Hippocampal formation (tissue), 2 donors: ENCODE data around the gene HDAC11.

Experiments used
- DNase-seq, 2 donors: peaks; one replicate each; lab custom pipeline; 2025; lab: John Stamatoyannopoulos, UW

The HDAC11 gene

DNA sequence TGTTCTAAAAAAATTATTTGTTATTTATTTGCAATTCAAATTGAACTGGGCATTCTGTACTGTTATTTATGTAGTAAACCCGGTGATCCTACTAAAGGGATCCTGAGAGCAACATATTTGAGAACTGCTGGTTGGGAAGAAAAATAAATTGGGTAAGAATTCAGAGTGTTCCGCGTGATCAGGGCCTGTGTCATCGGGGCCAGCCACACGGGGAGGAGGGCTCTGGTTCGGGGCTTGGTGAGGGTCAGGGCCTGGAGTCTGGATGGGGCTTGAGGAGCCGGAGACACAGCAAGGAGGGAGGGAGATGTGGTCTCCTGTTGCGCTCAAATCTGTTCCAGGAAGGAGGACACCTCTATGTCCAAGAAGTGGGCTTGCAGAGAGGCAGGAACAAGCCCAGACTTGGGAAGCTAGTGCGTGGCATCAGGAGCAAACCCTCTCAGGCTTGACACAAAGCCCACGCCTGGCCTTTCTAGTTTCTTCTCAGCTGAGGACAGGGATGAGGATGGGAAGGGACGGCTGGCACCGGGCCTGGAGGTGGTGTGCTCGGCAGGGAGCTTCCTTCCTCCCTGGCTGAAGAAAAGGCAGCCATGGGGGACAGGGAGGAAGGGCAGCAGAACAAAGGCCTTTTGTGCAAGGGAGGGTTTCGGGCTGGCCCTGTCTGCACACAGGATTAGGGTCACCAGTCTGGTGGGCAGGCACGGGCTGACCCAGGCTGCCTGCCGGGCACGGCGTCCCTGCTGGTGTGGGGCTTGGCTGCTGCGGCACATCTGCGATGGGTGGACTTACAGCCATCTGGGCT, 45.9 kb downstream of the HDAC11 start:
- no peak for DNase-seq

DNA sequence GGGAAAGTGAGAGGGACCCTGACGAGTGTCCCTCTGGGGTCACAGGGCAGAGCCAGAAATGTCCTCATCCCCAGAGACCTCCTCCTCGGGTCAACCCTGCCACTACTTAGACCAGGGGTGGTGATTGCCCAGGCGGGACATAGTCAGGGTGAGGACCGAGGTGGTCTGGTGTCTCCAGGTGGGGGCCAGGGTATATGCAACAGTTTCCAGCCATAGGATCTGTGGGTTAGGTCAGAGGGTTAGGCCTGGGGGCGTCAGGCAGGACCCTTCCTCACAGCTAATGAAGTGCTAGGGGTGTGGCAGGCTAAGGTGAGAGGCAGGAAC, 46.5 kb downstream of the HDAC11 start:
- DNase-seq, result no peak

DNA sequence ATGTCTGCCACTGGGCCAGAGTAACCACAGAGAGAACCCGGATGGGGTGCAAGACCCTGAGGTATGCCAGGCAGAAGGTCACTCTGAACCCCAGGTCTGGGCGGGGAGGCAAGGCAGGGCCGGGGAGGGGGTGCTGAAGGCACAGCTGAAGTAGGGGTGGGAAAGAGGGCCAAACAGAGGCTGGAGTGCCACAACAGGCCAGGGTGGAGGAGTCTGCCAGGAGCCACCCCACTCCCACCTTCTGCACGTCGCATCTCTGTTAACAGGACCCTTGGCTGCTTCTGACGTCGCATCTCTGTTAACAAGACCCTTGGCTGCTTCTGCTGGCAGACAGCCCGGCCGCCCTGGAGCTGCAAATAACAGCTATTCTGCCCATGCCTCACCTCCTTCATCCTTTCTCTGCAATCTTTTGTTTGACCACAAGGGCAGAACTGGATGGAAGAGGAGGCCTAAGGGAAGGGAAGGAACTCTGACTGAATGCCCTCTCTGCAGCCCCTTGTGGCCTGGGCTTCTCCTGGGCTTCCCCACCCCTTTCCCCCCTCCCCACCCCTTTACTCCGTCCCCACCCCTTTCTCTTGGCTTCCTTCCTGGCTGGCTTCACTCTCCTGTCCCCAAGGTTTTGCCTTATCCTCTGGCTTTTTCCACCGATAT, 48.2 kb downstream of the HDAC11 start:
- DNase-seq, result no peak

DNA sequence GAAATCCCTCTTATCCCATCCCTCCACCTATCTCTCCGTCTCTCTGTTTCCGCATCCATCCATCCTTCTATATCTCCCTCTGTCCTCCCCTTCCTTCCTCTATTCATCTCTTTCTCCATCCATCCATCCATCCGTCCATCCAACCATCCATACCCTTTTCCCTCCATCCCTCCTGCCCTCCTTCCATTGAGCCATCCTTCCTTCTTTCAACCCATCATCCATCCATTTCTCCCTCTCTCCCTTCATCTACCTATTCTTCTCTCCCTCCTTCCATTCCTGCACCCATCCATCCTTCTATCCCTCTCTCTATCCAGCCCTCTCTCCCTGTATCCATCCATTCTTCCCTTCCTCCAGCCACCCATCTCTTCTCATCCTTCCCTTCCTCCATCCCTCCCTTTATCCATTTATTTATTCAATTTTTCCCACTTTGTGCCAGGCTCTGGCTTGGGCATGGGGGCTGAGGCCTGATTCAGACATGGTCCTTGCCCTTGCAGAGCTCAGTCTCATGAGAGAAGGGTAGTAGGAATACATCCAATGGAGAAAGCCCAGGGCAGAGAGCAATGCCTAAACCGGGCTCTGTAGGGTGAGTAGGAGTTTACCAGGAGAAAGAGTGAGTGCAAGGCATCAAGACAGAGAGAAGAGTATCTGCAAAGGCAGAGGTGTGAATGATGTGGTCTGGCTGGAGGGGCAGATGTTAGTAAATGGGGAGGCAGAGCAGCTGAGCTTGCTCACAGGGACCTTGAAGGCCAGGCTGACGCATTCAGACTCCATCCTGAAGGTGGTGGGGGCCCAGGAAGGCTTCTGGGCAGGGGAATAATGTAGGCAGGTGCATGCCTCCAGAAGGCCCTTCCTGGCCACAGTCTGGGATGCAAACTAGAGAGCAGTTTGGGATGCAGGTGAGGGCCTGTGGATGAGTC, 49.3 kb downstream of the HDAC11 start:
- no peak for DNase-seq

DNA sequence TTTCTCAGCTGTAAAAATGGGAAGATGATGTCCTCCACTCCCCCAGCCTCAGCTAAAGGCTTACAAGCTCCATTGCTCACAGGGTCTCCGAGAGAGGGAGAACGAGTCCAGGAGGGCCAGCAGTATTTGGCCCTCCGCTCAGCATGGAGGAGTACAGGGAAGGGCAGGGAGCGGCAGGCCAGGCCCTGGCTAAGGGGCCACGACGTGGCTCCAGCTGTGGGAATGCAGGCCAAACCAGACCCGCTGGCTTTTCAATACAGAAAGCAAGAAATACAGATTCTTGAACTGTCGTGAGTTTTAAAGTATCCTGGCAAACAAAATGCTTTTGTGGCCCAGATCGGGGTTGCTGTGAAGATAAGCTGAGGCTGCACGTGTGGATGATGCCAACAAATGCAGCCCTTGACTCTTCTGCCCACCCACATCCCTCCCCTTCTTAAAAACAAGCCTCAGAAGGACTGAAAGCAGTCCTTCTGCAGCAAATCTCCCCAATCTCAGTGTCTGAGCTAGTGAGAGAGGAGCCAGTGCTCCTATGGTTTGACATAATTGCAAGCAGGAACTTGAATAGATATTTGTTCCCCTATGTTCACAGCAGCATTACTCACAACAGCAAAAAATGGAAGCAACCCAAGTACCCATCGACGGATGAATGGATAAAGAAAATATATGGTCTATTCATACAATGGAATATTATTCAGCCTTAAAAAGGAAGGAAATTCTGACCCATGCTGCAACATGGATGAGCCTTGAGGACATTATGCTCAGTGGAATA, 50.3 kb downstream of the HDAC11 start:
- DNase-seq, result no peak

DNA sequence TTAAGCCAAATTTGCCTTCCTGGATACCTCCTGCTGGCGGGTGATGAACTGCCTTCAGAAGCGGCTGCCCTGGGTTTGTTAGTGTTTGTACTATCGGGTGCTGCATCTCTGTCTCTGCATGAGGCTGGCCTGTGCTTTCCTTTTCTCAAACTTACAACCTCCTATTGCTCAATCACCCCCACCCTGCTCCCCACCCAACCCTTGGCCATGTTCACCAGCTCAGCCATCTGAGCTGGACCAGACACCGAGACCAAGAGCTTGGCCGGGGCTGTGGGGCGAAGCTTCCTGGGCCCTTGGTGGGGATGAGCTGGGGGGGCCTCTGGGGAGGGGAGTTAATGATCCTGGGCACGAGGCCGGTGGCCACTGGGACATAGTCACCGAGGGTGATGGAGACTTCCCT, 52.0 kb downstream of the HDAC11 start:
- no peak for DNase-seq

DNA sequence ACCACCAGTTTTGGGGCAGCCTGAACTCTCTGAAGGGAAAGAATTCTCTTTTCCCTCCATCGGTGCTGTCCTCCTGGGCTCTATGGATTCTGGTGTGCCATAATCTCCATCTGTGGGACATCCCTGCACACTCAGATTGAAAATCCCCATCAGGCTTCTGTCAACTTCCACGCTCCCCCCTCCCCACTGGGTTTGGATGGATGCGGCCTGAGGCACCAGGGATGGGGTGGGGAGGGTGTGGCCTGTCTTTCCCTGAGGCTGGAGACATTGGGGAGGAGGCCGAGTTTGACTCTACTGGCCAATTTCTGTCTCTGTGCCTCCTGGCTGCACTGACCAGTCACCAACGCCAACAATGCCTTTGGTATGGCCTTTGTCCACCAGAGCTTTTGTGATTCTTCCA, 52.5 kb downstream of the HDAC11 start:
- DNase-seq, result no peak

DNA sequence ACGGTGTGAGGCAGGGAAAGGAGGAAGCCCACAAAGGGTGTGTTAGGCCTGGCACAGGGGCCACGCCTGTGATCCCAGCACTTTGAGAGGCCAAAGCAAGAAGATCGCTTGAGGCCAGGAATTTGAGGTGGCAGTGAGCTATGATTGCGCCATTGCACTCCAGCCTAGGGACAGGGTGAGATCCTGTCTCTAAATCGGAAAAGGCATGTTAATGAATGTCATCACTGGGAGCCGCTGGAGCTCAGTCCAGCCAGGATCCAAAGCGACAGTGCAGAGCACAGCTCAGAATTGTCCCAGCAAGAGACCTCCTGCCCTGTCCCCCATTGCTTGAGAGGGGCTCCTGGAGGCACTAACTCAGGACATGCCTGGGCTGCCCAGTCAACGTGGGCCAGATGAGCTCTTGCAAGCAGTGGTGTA, 53.8 kb downstream of the HDAC11 start:
- no peak for DNase-seq

DNA sequence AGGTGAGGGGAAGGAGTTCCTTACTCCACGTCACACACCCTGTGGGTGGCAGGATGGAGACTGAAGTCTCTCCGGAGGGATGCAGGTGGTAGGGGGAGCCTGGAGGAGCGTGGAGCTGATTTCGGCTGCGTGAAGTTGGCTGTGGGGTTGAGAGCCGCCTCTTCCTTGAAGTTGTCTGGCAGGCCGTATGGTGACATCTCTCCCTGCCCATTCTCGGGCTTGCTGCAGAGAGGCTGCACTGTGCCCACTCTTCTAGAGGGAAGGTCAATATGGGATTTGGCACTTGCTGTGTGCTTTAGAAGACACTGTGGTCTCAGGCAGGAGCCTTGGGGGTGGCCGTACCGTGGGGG, 55.4 kb downstream of the HDAC11 start:
- no peak for DNase-seq

DNA sequence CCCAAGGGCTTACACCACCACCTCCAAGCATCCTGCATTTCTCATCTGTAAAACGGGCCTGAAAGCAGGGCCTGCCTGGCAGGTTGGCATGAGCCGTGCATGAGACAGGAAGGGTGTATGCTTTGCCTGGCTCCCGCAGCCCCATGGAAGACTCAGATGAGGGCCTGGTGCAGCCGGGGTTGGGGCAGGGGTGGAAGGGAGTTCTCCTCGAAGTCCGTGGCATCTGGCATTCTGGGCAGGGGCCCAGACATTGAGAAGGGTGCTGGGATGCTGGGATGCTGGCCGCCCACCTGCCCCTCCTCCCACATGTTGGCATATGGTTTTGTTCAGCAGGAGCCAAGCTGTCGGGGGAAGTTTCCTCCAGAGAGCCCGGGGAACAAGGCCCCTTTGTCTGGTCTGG, 55.8 kb downstream of the HDAC11 start:
- peak in 1 of 2 donors; percentile 16 for DNase-seq

DNA sequence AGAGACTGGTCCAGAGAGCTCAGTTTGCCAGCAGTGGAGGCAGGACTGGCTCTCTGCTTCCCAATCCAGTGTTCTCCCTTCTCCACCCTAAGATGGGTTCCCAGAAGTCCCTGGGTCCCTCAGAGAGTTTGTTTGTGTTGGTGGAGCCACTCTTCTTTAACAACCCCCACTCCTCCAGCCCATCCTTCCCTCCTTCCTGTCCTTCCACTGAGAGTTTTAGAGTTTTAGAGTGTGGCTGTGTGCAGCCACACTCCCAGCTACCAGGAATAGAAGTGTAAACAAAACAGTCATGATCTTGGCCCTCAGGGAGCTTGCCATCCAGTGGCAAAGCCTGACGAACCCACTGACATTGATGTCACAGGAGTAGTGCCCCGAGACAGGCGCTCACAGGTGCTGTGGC, 56.3 kb downstream of the HDAC11 start:
- no peak for DNase-seq

DNA sequence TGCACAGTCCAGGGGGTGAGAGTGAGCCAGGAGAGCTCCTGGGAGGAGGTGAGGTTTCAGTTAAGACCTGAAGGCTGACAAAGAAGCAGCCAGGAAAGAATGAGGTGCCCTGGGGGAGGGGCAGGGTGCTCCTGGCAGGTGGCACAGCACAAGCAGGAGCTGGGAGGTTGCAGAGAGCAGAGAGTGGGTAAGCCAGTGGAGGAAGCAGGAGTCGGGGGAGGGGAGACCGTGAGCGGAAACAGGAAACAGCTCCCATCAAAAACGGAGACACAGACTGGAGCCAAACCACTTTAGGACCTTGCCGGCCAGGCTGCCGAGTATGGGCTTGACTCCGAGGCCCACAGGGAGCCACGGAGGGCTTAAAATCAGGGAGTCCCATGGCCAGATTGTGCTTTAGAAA, 56.7 kb downstream of the HDAC11 start:
- DNase-seq, result no peak

DNA sequence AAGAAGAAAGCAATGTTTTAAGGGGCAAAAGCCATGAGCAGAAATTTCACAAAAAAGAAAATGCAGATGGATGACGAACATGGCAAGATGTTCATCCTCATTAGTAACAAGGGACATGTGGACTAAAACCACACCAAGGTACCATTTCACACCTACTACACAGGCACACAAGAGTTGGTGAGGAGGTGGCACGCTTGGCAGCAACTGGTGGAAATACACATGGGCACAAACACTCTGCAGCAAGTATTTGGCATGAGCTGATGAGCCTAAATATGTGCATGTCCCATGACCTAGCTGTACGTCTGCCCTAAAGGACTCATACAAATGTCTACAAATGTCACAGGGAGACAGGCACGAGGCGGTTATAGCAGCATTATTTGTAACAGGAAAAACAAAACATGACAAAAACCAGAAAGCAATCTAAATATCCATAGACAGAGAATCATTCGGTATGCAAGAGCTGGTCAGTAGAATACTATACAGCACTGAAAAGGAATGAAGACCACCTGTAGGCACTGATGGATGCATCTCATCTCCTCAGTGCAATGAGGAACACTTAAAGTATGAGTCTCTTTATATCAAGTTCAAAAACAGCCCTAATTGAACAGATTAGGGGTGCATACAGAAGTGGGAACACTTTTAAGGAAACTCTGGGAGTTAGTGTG, 57.3 kb downstream of the HDAC11 start:
- DNase-seq, result no peak

DNA sequence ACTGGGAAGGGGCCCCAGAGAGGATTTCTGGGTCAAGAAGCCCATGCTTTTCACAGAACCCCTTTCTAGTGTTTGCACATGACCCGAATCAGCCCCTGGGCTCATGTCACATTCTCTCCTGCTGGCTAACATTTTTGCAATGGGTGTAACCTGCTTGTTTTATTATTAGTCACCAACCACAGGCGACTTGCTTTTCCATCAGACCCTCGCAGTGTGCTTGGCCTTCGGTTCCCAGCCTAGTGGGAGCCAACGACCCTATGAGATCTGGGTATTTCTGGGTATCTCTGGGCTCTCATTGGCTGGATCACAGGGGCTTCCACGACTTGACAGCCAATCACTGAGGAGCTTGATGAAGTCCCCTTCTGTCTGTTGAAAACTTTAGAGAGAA, 57.8 kb downstream of the HDAC11 start:
- DNase-seq, result no peak

DNA sequence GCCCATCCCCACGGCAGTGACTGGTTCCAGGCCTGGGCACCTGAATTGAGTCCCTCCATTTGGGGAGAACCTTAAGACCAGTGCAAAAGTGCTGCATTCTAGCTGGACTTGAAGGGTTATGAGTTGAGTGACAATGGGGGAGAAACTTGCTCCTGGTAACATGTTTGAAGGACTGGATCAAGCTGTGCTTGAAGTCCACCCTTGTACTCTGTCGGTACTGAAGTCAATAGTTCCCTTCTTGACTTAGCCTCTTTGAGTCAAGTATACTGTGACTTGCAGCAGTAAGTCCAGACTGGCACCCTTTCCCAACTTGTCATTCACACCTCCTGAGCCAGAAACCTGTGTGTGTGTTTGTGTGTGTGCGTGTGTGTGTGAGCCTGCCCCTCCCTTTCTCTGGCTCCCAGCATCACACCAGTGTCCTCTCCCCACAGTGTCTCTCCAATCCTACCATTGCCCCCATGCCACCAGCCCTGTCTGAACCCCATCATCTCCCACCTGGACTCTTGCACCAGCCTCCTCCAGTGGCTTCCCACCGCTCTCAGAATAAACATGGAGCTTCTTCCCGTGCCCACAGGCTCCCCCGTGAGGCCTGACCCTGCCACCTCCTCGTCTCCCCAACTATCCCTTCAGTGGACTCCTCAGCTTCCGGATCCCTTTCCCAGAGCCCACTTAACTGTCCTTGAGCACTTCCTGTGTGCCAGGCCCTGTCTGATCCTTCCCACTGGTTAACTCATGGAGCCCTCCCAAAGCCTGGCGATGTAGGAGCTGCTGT, 58.6 kb downstream of the HDAC11 start:
- no peak for DNase-seq

DNA sequence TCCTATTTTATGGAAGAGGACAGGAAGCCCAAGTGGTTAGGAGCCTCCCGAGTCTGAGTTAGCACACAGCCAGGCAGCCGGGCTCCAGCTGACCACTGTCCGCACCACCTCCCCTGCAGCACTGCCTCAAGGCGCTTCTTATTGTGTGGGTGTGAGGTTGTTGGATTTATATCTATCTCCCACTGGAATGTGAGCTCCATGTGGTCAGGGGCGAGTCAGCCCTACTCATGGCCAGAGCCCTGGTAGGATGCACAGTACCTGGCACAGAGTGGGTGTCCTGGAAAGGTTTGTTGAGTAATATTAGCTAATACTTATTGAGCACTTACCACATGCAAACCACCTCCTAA, 59.2 kb downstream of the HDAC11 start:
- DNase-seq, result no peak

DNA sequence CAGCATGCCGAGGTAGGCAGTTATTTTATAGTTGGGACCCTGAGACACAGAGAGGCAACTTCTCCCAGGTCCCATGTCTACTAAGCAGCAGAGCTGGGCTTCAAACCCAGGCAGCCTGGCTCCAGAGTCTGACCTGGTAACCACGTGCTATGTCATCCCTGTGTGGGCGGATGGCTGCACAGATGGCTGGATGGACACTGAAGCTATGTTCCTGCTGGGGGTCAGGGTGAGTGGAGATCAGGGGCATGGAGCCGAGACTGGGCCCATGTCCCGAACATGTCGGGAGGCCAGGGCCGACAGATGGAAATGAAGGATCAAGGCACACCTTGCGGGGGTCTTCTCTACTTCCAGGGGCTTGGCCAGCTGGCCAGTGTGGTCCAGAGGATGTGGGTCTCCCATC, 59.6 kb downstream of the HDAC11 start:
- DNase-seq, result no peak

DNA sequence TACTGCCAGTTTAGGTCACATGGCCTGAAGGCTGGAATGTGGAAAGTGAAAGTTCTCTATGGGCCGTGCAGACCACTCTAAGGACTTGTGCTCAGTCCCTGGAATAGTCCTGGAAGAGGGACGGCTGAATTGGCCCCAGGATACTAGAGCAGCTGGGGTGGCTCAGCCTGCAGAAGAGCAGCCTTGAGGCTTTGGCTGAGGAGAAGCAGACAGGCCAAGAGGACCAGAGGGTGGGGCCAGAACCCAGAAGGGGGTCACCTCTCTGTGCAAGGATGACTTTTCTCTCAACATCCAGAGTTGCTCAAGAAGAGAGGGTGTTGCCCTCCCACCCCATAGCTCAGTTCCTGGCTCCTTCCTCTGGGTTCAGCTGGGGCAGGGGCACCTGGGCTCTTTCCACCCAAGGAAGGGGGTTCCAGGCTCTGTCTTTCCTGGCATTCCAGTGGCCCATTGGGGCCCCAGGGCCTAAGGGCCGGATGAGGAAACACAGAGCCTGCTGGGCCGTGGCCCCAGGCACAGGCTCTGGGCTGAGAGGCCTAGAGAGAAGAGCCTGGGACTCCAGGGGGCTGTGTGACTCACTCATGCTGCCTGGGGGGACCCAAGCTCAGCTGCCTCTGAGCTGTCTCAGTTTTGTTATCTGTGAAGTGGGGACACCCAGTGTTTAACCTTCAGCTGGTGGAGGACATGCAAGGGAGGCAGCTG, 60.3 kb downstream of the HDAC11 start:
- no peak for DNase-seq

DNA sequence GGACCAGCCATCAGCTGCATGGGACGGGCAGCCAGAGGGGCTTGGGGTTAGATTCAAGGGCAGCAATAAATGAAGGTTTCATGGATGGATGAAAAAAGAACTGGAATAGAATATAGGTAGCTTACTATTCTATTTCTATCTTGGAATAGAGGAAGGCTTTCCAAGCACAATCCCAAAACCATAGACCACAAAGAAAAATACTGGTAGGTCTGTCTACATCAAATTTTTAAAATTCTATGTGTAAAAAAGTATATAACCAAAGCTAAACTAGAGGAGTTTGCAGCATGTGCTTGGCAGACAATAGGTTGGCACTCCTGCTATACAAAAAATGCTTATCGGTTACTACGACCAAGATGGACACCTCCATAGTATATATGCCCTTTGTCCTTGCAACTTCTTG, 61.6 kb downstream of the HDAC11 start:
- DNase-seq, result no peak

DNA sequence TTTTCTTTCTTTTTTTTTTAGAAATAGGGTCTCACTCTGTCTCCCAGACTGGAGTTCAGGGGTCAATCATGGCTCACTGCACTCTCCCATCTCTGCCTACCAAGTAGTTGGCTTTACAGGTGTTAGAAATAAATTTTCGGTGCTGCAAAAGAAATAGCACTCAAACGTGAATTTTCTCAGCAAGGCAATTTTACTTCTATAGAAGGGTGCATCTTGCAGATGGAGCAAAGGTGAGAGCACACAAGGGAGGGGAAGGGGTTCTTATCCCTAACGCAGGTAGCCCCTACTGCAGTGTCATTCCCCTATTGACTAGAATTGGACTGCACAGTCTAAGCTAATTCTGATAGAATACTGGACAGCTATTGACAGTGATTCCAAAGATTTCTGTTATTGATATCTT, 62.0 kb downstream of the HDAC11 start:
- DNase-seq, result no peak
